RWPE2 (cell line): ENCODE measurements around the gene UTS2B.

Experiments
- ATAC-seq: fragments of 200-7000 bp; cut with Tn5 transposase; 3 replicates; pipeline ENCODE4 v1.9.1; 2021; ENCODE audit warnings: low read depth
- DNase-seq: peaks from one replicate; pipeline ENCODE4 v3.0.0-alpha.2; 2020; ENCODE audit warnings: low spot score
- H3K27ac ChIP-seq: fragments of 450-650 bp; 2 replicates; pipeline ENCODE4 v1.5.1; 2017; ENCODE audit warnings: mild to moderate bottlenecking; ENCODE audit not compliant: poor library complexity, severe bottlenecking
- H3K27me3 ChIP-seq: fragments of 250-450 bp; sonication (Bioruptor Pico); 2 replicates; pipeline ENCODE4 v1.5.1; 2021; ENCODE audit warnings: mild to moderate bottlenecking, moderate library complexity; ENCODE audit not compliant: insufficient read depth, poor library complexity, severe bottlenecking
- H3K36me3 ChIP-seq: fragments of 250-450 bp; sonication (Bioruptor Pico); 2 replicates; pipeline ENCODE4 v1.5.1; 2020; ENCODE audit warnings: low read depth, mild to moderate bottlenecking, moderate library complexity
- H3K4me1 ChIP-seq: fragments of 250-450 bp; sonication (Bioruptor Pico); 2 replicates; pipeline ENCODE4 v1.5.1; 2021; ENCODE audit warnings: mild to moderate bottlenecking, moderate library complexity; ENCODE audit not compliant: insufficient read depth, poor library complexity, severe bottlenecking
- H3K4me3 ChIP-seq: fragments of 250-450 bp; sonication (Bioruptor Pico); 2 replicates; pipeline ENCODE4 v1.5.1; 2021; ENCODE audit warnings: mild to moderate bottlenecking, moderate library complexity; ENCODE audit not compliant: severe bottlenecking
- H3K9me3 ChIP-seq: fragments of 250-450 bp; sonication (Bioruptor Pico); 2 replicates; pipeline ENCODE4 v1.5.1; 2021; ENCODE audit warnings: mild to moderate bottlenecking, moderate library complexity; ENCODE audit not compliant: severe bottlenecking
- TF ChIP-seq, protein P1 (sequence below): fragments of 450-650 bp; IDR thresholded peaks from one replicate; pipeline ENCODE4 v1.5.1; 2017; ENCODE audit warnings: mild to moderate bottlenecking, moderate library complexity; ENCODE audit not compliant: poor library complexity, severe bottlenecking

The UTS2B gene

DNA sequence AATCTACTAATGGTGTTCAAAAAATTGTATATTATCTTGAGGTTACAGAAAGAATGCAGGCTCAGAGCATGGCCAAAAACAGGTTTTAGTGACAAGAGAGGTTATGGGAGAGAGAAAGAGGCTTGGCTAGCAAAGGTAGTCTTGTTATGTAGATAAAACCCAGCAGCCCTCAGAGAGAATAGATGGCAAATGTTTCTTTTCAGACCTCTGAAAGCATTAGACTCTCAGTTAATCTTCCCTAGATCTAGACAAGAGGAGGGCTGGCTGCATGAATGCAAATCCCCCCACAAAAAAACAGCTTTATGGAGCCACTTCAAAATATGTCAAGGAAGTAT, 69.1 kb downstream of the UTS2B start:
- TF ChIP-seq, protein P1, sequence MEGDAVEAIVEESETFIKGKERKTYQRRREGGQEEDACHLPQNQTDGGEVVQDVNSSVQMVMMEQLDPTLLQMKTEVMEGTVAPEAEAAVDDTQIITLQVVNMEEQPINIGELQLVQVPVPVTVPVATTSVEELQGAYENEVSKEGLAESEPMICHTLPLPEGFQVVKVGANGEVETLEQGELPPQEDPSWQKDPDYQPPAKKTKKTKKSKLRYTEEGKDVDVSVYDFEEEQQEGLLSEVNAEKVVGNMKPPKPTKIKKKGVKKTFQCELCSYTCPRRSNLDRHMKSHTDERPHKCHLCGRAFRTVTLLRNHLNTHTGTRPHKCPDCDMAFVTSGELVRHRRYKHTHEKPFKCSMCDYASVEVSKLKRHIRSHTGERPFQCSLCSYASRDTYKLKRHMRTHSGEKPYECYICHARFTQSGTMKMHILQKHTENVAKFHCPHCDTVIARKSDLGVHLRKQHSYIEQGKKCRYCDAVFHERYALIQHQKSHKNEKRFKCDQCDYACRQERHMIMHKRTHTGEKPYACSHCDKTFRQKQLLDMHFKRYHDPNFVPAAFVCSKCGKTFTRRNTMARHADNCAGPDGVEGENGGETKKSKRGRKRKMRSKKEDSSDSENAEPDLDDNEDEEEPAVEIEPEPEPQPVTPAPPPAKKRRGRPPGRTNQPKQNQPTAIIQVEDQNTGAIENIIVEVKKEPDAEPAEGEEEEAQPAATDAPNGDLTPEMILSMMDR, result no peak
- Histone ChIP-seq H3K27ac (no peak overlapping the region), H3K27me3 (no peaks in the 10 kb centered on the region), H3K4me1 (no peaks in the 10 kb centered on the region), H3K4me3 (no peak overlapping the region), H3K9me3 (no peaks in the 10 kb centered on the region), H3K36me3 (no peaks in the 10 kb centered on the region)
- no peak for ATAC-seq
- no peak for DNase-seq

DNA sequence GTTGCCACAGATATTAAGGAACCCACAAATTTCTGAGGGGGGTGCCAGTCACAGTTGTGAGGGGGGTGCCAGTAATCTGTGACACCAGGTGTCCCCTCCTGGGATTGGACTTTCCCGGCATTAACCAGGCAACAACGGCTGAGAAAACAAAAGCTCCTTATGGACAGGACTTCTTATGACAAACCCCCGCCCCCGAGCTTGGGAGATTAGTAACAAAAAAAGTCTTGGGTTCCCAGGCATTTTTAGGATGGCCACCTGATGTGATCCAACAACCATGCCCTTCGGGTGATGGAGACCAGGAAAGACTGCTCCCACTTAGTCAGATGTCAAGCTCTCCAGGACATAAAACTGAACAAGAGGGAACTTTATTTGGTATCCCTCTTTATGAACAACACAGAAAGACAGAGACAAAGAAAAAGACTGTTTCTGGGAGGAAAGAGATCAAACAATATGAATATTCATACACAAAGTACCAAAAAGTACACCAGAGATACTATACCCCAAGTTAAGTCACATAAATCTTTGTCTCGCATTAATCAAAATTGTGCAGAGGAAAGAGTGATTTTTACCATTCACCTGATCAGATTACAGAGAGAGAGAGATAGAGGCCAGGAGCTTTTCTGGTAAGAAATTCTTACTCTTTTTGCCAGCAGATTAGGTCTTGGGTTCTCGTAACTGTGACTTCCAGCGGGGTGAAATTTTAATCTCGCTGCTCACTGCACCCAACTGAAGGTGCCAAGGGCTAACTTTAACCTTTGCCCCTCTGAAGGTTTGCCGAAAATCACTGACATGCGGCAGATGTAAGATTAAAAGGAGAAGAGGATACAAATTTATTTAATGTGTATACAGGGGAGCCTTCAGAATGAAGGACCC, 69.7 kb downstream of the UTS2B start:
- Histone ChIP-seq H3K4me1 (no peaks in the 10 kb centered on the region), H3K27ac (no peak overlapping the region)

DNA sequence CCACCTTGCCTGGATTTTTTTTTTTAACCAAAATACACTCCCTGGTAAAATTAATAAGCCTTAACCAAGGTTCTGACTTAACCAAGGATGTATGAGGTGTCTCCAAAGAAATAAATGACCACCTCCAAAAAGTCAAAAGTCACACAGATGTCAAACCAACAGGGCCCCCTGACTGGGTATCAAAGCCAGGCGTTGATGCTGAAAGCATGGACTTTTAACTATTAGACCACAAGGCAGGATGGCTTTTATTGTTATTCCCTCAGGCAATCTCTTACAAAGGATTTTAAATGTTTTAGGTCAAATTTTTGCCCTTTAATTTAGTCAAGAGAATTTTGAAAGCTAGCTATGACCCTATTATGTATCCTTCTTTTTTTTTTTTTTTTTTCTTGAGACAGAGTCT, 70.8 kb downstream of the UTS2B start:
- no peak overlapping the region for H3K4me3 ChIP-seq
- no peaks in the 10 kb centered on the region for H3K4me1 ChIP-seq
- no peaks in the 10 kb centered on the region for H3K9me3 ChIP-seq
- ATAC-seq (no peak), DNase-seq (no peak)
- no peaks in the 10 kb centered on the region for H3K27me3 ChIP-seq
- TF ChIP-seq, protein P1, result no peak
- no peaks in the 10 kb centered on the region for H3K36me3 ChIP-seq
- H3K27ac ChIP-seq, result no peak overlapping the region

More for the DNA sequence above, 69.7 kb downstream of the UTS2B start:
- Histone ChIP-seq H3K27me3 (no peaks in the 10 kb centered on the region), H3K36me3 (no peaks in the 10 kb centered on the region), H3K9me3 (no peaks in the 10 kb centered on the region), H3K4me3 (no peak overlapping the region)
- TF ChIP-seq, protein P1, result no peak
- no peak for DNase-seq
- ATAC-seq, result no peak

DNA sequence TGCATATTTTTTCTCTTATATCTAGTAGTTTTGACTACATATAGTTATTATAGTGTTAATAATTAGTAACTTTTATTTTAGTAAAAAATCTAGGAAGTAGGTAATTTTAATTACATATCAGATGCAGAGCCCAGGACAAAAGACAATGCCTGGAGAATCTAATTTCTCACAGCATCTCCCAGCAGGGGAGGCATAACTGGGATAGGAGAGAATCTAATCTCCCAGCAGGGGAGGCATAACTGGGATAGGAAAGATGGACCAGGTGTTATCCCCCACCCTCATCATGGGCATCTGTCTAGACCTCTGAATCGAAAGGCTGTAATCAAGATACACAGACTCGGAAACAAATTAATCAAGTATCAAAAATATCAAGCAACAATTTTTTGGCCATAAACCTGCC, 73.0 kb downstream of the UTS2B start:
- Histone ChIP-seq H3K4me3 (no peak overlapping the region), H3K27ac (no peak overlapping the region), H3K9me3 (no peaks in the 10 kb centered on the region), H3K36me3 (no peaks in the 10 kb centered on the region), H3K4me1 (no peaks in the 10 kb centered on the region), H3K27me3 (no peaks in the 10 kb centered on the region)
- ATAC-seq (no peak), DNase-seq (no peak)
- TF ChIP-seq, protein P1, result no peak

DNA sequence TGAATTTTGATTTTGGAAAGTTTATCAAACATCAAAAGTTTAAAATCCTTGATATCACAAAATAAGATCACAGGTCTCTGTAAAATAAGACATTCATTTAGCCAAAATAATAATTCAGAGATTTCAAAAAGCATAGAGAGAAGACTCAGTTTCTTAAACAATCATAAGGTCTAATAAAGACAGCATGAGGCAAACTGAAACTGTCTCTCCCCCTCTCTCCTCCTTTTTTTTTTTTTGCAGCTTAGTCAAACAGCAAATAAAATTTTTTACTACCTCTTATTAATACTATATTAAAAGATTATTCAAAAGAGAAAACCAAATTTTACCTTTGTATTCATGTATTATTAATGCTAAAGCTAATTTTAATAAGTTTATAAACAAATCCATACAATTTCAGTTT, 73.9 kb downstream of the UTS2B start:
- Histone ChIP-seq H3K27ac (no peak overlapping the region), H3K9me3 (no peaks in the 10 kb centered on the region), H3K4me3 (no peak overlapping the region), H3K4me1 (no peaks in the 10 kb centered on the region), H3K27me3 (no peaks in the 10 kb centered on the region), H3K36me3 (no peaks in the 10 kb centered on the region)
- TF ChIP-seq, protein P1, result no peak
- ATAC-seq (no peak), DNase-seq (no peak)
